GM12865 (cell line): ENCODE measurements around the gene HELZ2.
"Not testable (repeated sequence)": the region's sequence is repeated elsewhere in the genome, so short reads cannot be mapped to it uniquely, and the experiment has no call there.

Source experiments
- DNase-seq: peaks from one replicate; pipeline ENCODE4 v3.0.0; 2010; ENCODE audit warnings: low read depth
- H3K4me3 ChIP-seq: 2 replicates; pipeline ENCODE4 v1.5.1; 2011; ENCODE audit warnings: mild to moderate bottlenecking, low read depth, low read length, control low read depth
- TF ChIP-seq, protein P1 (sequence below): IDR thresholded peaks from 2 replicates; pipeline ENCODE4 v1.5.1; 2011; ENCODE audit warnings: low read length, control low read depth, low read depth, inconsistent platforms; ENCODE audit not compliant: insufficient read depth; ENCODE audit errors: missing control alignments

Gene HELZ2

DNA sequence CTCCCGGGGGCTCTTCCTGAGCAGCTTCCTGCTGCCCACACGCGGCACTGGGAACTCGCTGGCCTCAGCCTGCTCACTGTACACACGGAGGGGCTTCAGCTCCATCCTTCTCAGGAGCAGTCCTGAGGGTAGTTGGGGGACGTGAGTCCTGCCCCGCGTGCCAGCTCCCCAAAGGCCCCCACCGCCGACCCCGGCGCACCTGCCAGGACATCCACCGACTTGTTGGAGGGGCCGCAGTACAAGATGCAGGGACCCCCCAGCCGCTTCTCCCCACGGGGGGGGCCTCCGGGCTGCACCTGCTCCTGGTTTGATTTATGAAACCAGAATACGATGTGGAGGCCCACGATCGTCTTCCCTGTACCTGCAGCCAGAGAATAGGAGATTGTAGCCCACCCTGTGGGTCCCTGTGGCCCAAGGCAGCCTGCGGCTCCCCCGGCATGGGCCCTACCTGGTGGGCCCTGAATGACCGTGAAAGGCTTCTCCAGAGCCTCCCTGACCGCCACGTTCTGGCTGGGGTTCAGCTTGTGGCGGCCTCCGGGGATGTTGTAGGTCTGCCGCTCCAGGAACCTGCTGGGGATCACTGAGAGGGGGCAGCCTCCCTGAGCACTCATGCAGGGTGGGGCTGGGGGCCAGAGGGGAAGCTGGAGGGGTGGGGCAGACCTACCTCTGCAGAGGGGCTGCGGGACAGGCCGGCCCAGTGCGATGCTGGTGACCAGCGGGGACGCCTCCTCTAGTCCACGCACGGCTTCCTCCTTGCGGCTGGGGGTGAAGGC lies 12.2 kb downstream of the HELZ2 start:
- H3K4me3 ChIP-seq: no peak overlapping the region

DNA sequence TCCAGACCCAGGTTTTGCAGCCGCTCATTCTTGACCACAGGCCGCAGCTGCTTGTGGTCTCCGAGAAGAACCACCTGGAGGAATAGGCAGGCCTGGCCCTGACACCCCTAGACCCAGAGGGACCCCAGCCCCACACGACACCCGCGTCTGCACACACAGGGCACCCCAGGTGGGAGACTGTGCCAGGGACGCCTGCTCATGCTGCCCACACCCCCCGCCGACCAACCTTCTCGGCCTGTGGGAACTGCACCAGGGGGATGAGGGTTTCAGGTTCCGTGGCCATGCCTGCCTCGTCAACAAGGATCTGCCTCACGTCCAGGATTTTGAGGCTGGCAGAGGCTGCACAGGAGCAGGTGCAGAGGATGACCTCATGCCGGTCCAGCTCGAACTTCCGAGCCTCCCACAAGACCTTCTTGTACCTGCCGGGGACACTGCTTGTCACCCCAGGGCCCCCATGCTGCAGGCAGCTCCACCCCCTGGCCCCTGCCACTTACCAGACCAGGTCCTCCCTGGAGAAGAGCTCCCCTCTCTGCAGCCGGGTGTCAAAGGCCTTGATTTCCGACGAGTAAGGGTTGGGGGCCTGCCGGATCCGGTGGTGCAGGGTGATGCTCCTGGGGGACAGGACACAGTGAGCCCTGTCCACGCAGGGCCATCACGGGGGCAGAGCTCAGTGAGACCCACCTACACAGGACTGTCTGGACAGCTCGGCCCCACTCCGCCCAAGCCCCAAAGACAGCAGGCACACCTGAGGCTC lies 13.0 kb downstream of the HELZ2 start:
- TF ChIP-seq, protein P1, sequence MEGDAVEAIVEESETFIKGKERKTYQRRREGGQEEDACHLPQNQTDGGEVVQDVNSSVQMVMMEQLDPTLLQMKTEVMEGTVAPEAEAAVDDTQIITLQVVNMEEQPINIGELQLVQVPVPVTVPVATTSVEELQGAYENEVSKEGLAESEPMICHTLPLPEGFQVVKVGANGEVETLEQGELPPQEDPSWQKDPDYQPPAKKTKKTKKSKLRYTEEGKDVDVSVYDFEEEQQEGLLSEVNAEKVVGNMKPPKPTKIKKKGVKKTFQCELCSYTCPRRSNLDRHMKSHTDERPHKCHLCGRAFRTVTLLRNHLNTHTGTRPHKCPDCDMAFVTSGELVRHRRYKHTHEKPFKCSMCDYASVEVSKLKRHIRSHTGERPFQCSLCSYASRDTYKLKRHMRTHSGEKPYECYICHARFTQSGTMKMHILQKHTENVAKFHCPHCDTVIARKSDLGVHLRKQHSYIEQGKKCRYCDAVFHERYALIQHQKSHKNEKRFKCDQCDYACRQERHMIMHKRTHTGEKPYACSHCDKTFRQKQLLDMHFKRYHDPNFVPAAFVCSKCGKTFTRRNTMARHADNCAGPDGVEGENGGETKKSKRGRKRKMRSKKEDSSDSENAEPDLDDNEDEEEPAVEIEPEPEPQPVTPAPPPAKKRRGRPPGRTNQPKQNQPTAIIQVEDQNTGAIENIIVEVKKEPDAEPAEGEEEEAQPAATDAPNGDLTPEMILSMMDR: no peak
- no peak for DNase-seq
- no peak overlapping the region for H3K4me3 ChIP-seq

More for the DNA sequence above, 12.2 kb downstream of the HELZ2 start:
- TF ChIP-seq, protein P1: no peak
- no peak for DNase-seq

DNA sequence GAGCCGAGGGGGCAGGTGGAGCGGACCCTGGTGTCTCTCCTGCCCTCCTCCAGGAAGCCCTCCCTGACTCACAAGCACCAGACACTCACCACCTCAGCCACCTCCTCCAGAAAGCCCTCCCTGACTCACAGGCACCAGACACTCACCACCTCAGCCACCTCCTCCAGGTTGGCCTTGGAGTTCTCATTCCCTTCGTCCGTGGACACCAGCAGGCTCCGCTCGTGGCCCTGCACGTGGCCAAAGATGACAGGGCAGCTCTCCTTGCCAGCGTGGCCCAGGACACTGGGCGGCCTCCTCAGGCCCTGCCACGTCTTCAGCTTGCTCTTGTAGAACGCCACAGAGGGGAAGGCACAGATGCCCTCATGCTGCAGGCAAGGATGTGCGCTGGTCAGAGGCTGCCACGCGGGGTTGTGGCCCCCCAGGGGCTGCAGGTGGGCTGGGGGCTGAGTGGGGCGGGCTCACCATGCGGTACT lies 13.7 kb downstream of the HELZ2 start:
- TF ChIP-seq, protein P1: no peak
- no peak overlapping the region for H3K4me3 ChIP-seq
- no peak for DNase-seq

DNA sequence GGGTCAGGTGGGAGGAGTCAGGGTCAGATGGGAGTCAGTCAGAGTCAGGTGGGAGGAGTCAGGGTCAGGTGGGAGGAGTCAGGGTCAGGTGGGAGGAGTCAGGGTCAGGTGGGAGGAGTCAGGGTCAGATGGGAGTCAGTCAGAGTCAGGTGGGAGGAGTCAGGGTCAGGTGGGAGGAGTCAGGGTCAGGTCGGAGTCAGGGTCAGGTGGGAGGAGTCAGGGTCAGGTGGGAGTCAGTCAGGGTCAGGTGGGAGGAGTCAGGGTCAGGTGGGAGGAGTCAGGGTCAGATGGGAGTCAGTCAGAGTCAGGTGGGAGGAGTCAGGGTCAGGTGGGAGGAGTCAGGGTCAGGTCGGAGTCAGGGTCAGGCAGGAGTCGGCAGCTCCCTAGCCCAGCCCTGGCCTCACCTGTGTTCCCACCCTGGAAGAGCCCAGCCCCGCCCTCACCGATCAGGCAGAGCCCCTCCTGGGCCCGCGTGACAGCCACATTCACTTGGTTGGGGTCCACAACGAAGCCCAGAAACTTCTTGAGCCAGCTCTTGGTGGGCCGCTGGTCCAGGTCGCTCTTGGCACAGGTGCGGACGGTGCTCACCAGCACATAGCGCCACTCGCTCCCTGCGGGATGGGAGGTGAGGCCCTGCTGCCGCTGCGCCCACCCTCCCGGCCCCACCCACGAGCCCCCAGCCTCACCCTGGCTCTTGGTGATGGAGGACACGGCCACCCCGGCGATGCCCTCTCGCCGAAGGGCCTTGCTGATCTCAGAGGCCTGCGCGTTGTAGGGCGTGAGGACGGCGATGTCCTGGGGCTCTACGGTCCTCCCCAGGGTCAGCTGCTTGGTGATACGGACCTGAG lies 14.3 kb downstream of the HELZ2 start:
- not testable (repeated sequence) for DNase-seq, H3K4me3 ChIP-seq

DNA sequence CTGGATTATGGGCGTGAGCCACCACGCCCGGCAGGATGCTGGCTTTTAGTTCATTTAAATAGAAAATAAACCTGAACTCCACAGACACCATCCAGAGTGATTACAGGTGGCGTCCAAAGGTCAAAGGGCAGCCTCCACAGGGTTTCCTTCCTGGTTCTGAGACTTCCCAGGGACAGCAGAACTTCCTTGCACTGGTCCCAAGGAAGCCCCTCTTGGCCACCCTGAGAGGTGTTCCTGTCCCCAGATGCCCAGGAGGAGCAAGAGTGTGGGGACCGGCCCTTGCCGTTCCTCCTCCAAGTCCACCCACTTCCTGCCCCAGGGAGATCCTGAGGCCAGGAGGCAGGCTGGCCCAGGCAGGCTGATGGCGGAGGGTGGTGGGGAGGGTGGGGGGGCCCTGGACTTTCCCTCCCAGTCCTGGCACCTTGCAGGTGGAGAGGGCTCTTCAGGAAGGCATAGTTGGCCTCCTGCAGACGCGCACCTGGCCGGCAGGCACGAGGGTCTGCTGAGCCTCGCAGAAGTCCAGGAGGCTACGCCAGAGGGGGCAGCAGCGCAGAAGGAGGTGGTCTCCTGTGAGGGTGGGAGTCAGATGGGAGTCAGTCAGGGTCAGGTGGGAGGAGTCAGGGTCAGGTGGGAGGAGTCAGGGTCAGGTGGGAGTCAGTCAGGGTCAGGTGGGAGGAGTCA lies 15.1 kb downstream of the HELZ2 start:
- TF ChIP-seq, protein P1: no peak
- no peak for DNase-seq
- H3K4me3 ChIP-seq: no peak overlapping the region

DNA sequence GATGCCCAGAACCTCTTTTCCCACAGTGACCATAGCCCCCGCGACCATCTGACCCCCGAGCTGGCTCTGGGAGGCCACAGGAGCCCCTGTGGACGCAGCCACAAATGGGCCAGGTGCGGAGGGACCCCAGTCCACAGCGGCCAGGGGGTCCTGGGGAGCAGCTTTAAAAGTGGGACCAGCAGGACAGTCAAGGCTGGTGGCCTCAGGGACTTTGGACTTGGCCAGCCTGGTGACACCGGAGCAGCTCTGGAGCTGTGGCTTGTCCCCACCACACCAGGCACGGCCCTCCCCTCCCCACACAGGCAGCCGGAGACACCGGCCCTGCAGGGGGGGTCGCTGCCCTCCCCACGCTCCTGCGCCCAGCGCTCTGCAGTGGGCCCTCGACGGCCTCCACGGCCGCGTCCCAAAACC lies 16.6 kb downstream of the HELZ2 start:
- TF ChIP-seq, protein P1: no peak
- no peak overlapping the region for H3K4me3 ChIP-seq
- DNase-seq: no peak
